T-helper 17 cell (primary cell): ENCODE data around the gene CHST15. TPM values are rescaled to one million over a fixed set of nuclear protein-coding genes. Genes with fewer than 3 reads are reported as not detected.

Experiments used
- ATAC-seq: fragments of 150-1000 bp; cut with Tn5 transposase; 2 replicates; pipeline ENCODE4 v1.10.0; 2021; ENCODE audit warnings: mild to moderate bottlenecking, moderate library complexity
- DNase-seq, 3 donors: peaks; one replicate each; pipeline versions ENCODE4 v3.0.0 to v3.0.0-alpha.2; 2020 to 2021
- H3K9me3 ChIP-seq: one replicate; pipeline ENCODE4 v1.7.0; 2013; ENCODE audit warnings: low read length, mild to moderate bottlenecking; ENCODE audit not compliant: control insufficient read depth, poor library complexity, severe bottlenecking
- H3K27ac Mint-ChIP-seq: one replicate; pipeline ENCODE4 v1.8.0; 2022; ENCODE audit warnings: mild to moderate bottlenecking, moderate library complexity, mixed read lengths
- H3K27me3 Mint-ChIP-seq: one replicate; pipeline ENCODE4 v1.8.0; 2022; ENCODE audit warnings: mixed read lengths
- H3K36me3 Mint-ChIP-seq: one replicate; pipeline ENCODE4 v1.8.0; 2022; ENCODE audit warnings: low read depth, mixed read lengths
- H3K4me1 Mint-ChIP-seq: one replicate; pipeline ENCODE4 v1.8.0; 2022; ENCODE audit warnings: mild to moderate bottlenecking, mixed read lengths
- H3K4me3 Mint-ChIP-seq: one replicate; pipeline ENCODE4 v1.8.0; 2022; ENCODE audit warnings: mild to moderate bottlenecking, moderate library complexity, mixed read lengths
- total RNA-seq, 4 donors: library from RNA in 2 of 4; stranded (reverse) in 2 of 4; gene quantifications; one replicate each; pipeline ENCODE4 v1.2.3 and lab custom pipeline; 2022 to 2026

Gene CHST15
- total RNA-seq, 2 donors from 2014 or later = 0.26 to 3.3 TPM

- Mint-ChIP-seq H3K4me1 (no peaks in the 10 kb centered on the region), H3K27me3 (peaks cover 49% of the 10 kb centered on the region), H3K36me3 (no peaks in the 10 kb centered on the region), H3K27ac (no peak overlapping the region), H3K4me3 (peak overlapping the region; percentile 79)
- H3K9me3 ChIP-seq = no peaks in the 10 kb centered on the region
- DNase-seq (no peak), ATAC-seq (no peak)
These were observed 2.7 kb downstream of the CHST15 start for GRCh38 chr10:124090601-124091209.

- DNase-seq = no peak
- Mint-ChIP-seq H3K4me3 (peak overlapping the region; percentile 21), H3K27ac (no peak overlapping the region), H3K27me3 (peaks cover 40% of the 10 kb centered on the region), H3K4me1 (no peaks in the 10 kb centered on the region), H3K36me3 (no peaks in the 10 kb centered on the region)
- ATAC-seq = no peak
- no peaks in the 10 kb centered on the region for H3K9me3 ChIP-seq
These were observed 3.5 kb downstream of the CHST15 start for GRCh38 chr10:124089859-124090258.

GRCh38 chr10:124088915-124089314 is 4.5 kb downstream of the CHST15 start:
- no peak for ATAC-seq
- Mint-ChIP-seq H3K27me3 (peaks cover 31% of the 10 kb centered on the region), H3K4me1 (no peaks in the 10 kb centered on the region), H3K27ac (no peak overlapping the region), H3K36me3 (no peaks in the 10 kb centered on the region), H3K4me3 (no peak overlapping the region)
- H3K9me3 ChIP-seq = no peaks in the 10 kb centered on the region
- DNase-seq = no peak

- Mint-ChIP-seq H3K27ac (no peak overlapping the region), H3K4me3 (no peak overlapping the region), H3K27me3 (peaks cover 30% of the 10 kb centered on the region), H3K4me1 (no peaks in the 10 kb centered on the region), H3K36me3 (no peaks in the 10 kb centered on the region)
- DNase-seq = no peak
- H3K9me3 ChIP-seq = no peaks in the 10 kb centered on the region
- ATAC-seq = no peak
These were observed 5.4 kb downstream of the CHST15 start for GRCh38 chr10:124087672-124088634.

- no peak for ATAC-seq
- DNase-seq = no peak
- Mint-ChIP-seq H3K4me3 (no peak overlapping the region), H3K4me1 (no peaks in the 10 kb centered on the region), H3K36me3 (no peaks in the 10 kb centered on the region), H3K27ac (no peak overlapping the region), H3K27me3 (peaks cover 30% of the 10 kb centered on the region)
- no peaks in the 10 kb centered on the region for H3K9me3 ChIP-seq
These were observed 6.4 kb downstream of the CHST15 start for GRCh38 chr10:124086787-124087671.

GRCh38 chr10:124086097-124086710 is 7.2 kb downstream of the CHST15 start:
- H3K4me3 Mint-ChIP-seq = no peak overlapping the region
- H3K36me3 Mint-ChIP-seq = no peaks in the 10 kb centered on the region
- peaks cover 28% of the 10 kb centered on the region for H3K27me3 Mint-ChIP-seq
- no peak for ATAC-seq
- no peak overlapping the region for H3K27ac Mint-ChIP-seq
- DNase-seq = no peak
- H3K4me1 Mint-ChIP-seq = no peaks in the 10 kb centered on the region
- H3K9me3 ChIP-seq = no peaks in the 10 kb centered on the region

GRCh38 chr10:124085680-124086079 is 7.7 kb downstream of the CHST15 start:
- DNase-seq = no peak
- H3K9me3 ChIP-seq = no peaks in the 10 kb centered on the region
- H3K4me1 Mint-ChIP-seq = no peaks in the 10 kb centered on the region
- H3K4me3 Mint-ChIP-seq = no peak overlapping the region
- no peak for ATAC-seq
- H3K36me3 Mint-ChIP-seq = no peaks in the 10 kb centered on the region
- H3K27ac Mint-ChIP-seq = no peak overlapping the region
- peaks cover 23% of the 10 kb centered on the region for H3K27me3 Mint-ChIP-seq

- Mint-ChIP-seq H3K4me3 (no peak overlapping the region), H3K27me3 (peaks cover 13% of the 10 kb centered on the region), H3K36me3 (no peaks in the 10 kb centered on the region), H3K27ac (no peak overlapping the region), H3K4me1 (no peaks in the 10 kb centered on the region)
- ATAC-seq (no peak), DNase-seq (no peak)
- no peaks in the 10 kb centered on the region for H3K9me3 ChIP-seq
These were observed 8.7 kb downstream of the CHST15 start for GRCh38 chr10:124084708-124085107.

GRCh38 chr10:124083740-124084397 is 9.5 kb downstream of the CHST15 start:
- no peak for DNase-seq
- no peak overlapping the region for H3K4me3 Mint-ChIP-seq
- peaks cover 7% of the 10 kb centered on the region for H3K27me3 Mint-ChIP-seq
- H3K9me3 ChIP-seq = no peaks in the 10 kb centered on the region
- no peaks in the 10 kb centered on the region for H3K4me1 Mint-ChIP-seq
- no peaks in the 10 kb centered on the region for H3K36me3 Mint-ChIP-seq
- H3K27ac Mint-ChIP-seq = no peak overlapping the region
- no peak for ATAC-seq

GRCh38 chr10:124083047-124083739 is 10.2 kb downstream of the CHST15 start:
- DNase-seq (no peak), ATAC-seq (no peak)
- Mint-ChIP-seq H3K4me1 (no peaks in the 10 kb centered on the region), H3K4me3 (no peak overlapping the region), H3K36me3 (no peaks in the 10 kb centered on the region), H3K27me3 (peaks cover under 1% of the 10 kb centered on the region), H3K27ac (no peak overlapping the region)
- no peaks in the 10 kb centered on the region for H3K9me3 ChIP-seq

- ATAC-seq (no peak), DNase-seq (no peak)
- H3K27me3 Mint-ChIP-seq = no peaks in the 10 kb centered on the region
- no peak overlapping the region for H3K4me3 Mint-ChIP-seq
- H3K9me3 ChIP-seq = no peaks in the 10 kb centered on the region
- H3K27ac Mint-ChIP-seq = no peak overlapping the region
- no peaks in the 10 kb centered on the region for H3K36me3 Mint-ChIP-seq
- H3K4me1 Mint-ChIP-seq = no peaks in the 10 kb centered on the region
These were observed 10.8 kb downstream of the CHST15 start for GRCh38 chr10:124082555-124082954.

GRCh38 chr10:124081547-124082140 is 11.8 kb downstream of the CHST15 start:
- H3K4me1 Mint-ChIP-seq = no peaks in the 10 kb centered on the region

More at GRCh38 chr10:124081547-124082140, 11.8 kb downstream of the CHST15 start:
- Mint-ChIP-seq H3K4me3 (no peak overlapping the region), H3K36me3 (no peaks in the 10 kb centered on the region), H3K27ac (no peak overlapping the region), H3K27me3 (no peaks in the 10 kb centered on the region)
- DNase-seq (no peak), ATAC-seq (no peak)
- H3K9me3 ChIP-seq = no peaks in the 10 kb centered on the region
